B cell (primary cell): ENCODE measurements around the gene KRTAP21-1. TPM values are rescaled to one million over a fixed set of nuclear protein-coding genes. Genes with fewer than 3 reads are reported as not detected.

Experiments used
- ATAC-seq: fragments of 200-7000 bp; cut with Tn5 transposase; one replicate; pipeline ENCODE4 v1.10.0; 2021; ENCODE audit warnings: low read depth, mild to moderate bottlenecking, moderate number of reproducible peaks, moderate library complexity
- CTCF ChIA-PET: fragments of 350-600 bp; sonication (Branson Sonifier 250); formaldehyde crosslinking; loops from one replicate; lab custom pipeline; 2021; ENCODE audit warnings: antibody characterized with exemption, inconsistent platforms; lab: Charles Lee
- POLR2A ChIA-PET: fragments of 350-600 bp; sonication (Branson Sonifier 250); formaldehyde crosslinking; loops from one replicate; lab custom pipeline; 2021; ENCODE audit warnings: antibody characterized with exemption; lab: Charles Lee
- DNase-seq: peaks from one replicate; pipeline ENCODE4 v3.0.0; 2013
- H2AFZ ChIP-seq: 2 replicates; pipeline ENCODE4 v1.6.1; 2012; ENCODE audit warnings: mild to moderate bottlenecking, low read depth, low read length; ENCODE audit not compliant: insufficient read depth, poor library complexity, severe bottlenecking
- H3K27ac ChIP-seq, 2 donors: 1 replicate in 1 of 2; 2 replicates in 1 of 2; pipeline ENCODE4 v1.5.1; 2012 to 2013; ENCODE audit warnings: low read length in 2 of 2, mild to moderate bottlenecking in 2 of 2, moderate library complexity in 1 of 2
- H3K27me3 ChIP-seq, 4 experiments: fragments of 200-600 bp in 1 of 4; sonication (generic) in 1 of 4; replicated peaks in 1 of 4; 1 replicate in 2 of 4; 2 replicates in 2 of 4; pipeline versions ENCODE4 v1.6.1 to v1.7.0; 2013 to 2016; ENCODE audit warnings: low read length in 3 of 4, mild to moderate bottlenecking in 2 of 4, mixed read lengths in 1 of 4, moderate library complexity in 1 of 4; ENCODE audit not compliant: insufficient read depth in 4 of 4, control insufficient read depth in 3 of 4; ENCODE audit errors: control extremely low read depth in 1 of 4
- H3K36me3 ChIP-seq, 2 experiments: replicated peaks in 1 of 2; 1 replicate in 1 of 2; 2 replicates in 1 of 2; pipeline versions ENCODE4 v1.6.1 to v1.7.1; 2013; ENCODE audit warnings: low read length in 1 of 2; ENCODE audit not compliant: insufficient read depth in 2 of 2, control insufficient read depth in 1 of 2; ENCODE audit errors: control extremely low read depth in 1 of 2, extremely low read depth in 1 of 2
- H3K4me1 ChIP-seq, 2 donors: fragments of 200-600 bp in 1 of 2; sonication (generic) in 1 of 2; 1 replicate in 1 of 2; 2 replicates in 1 of 2; pipeline versions ENCODE4 v1.5.1 to v1.6.1; 2013 to 2017; ENCODE audit warnings: low read length in 2 of 2; ENCODE audit not compliant: control insufficient read depth in 2 of 2, insufficient read depth in 2 of 2
- H3K4me2 ChIP-seq: replicated peaks from 2 replicates; pipeline ENCODE3; 2012; ENCODE audit warnings: mild to moderate bottlenecking, low read depth, low read length; ENCODE audit not compliant: poor library complexity, severe bottlenecking
- H3K4me3 ChIP-seq, 5 experiments: fragments of 200-600 bp in 1 of 5; sonication (generic) in 1 of 5; 1 replicate in 3 of 5; 2 replicates in 2 of 5; pipeline versions ENCODE4 v1.5.1 to v1.7.0; 2011 to 2016; ENCODE audit warnings: low read length in 4 of 5, mild to moderate bottlenecking in 4 of 5, low read depth in 2 of 5, control low read depth in 1 of 5, moderate library complexity in 1 of 5; ENCODE audit not compliant: insufficient read depth in 1 of 5; ENCODE audit errors: control extremely low read depth in 1 of 5, extremely low read depth in 1 of 5
- H3K79me2 ChIP-seq: fragments of 200-600 bp; sonication (generic); one replicate; pipeline ENCODE4 v1.6.0; 2016; ENCODE audit warnings: low read length; ENCODE audit not compliant: control insufficient read depth, insufficient read depth
- H3K9ac ChIP-seq: fragments of 200-600 bp; sonication (generic); 2 replicates; pipeline ENCODE4 v1.6.1; 2017; ENCODE audit warnings: mild to moderate bottlenecking, low read length, moderate library complexity
- H3K9me3 ChIP-seq, 3 donors: one replicate each; pipeline versions ENCODE4 v1.6.1 to v1.7.1; 2013; ENCODE audit warnings: low read length in 2 of 3; ENCODE audit not compliant: control insufficient read depth in 2 of 3, insufficient read depth in 1 of 3; ENCODE audit errors: control extremely low read depth in 1 of 3
- H4K20me1 ChIP-seq: 2 replicates; pipeline ENCODE4 v1.6.0; 2012; ENCODE audit warnings: mild to moderate bottlenecking, low read length; ENCODE audit not compliant: insufficient read depth, control insufficient read depth, poor library complexity, severe bottlenecking
- H3K27ac Mint-ChIP-seq: one replicate; pipeline ENCODE4 v1.8.0; 2021; ENCODE audit warnings: mixed read lengths
- H3K27me3 Mint-ChIP-seq: one replicate; pipeline ENCODE4 v1.8.0; 2021; ENCODE audit warnings: mixed read lengths
- H3K4me1 Mint-ChIP-seq: one replicate; pipeline ENCODE4 v1.8.0; 2021; ENCODE audit warnings: mixed read lengths
- H3K4me3 Mint-ChIP-seq: one replicate; pipeline ENCODE4 v1.8.0; 2021; ENCODE audit warnings: mixed read lengths
- H3K9me3 Mint-ChIP-seq: one replicate; pipeline ENCODE4 v1.8.0; 2022; ENCODE audit warnings: mixed read lengths; ENCODE audit not compliant: insufficient read depth
- CTCF ChIP-seq: fragments of 200-600 bp; IDR thresholded peaks from one replicate; pipeline ENCODE4 v1.8.0; 2022; ENCODE audit warnings: antibody characterized with exemption, mild to moderate bottlenecking
- EZH2 ChIP-seq: IDR thresholded peaks from 2 replicates; pipeline ENCODE4 v1.6.1; 2012; ENCODE audit warnings: borderline replicate concordance, low read depth, mild to moderate bottlenecking, moderate library complexity, low read length; ENCODE audit not compliant: insufficient read depth, poor library complexity, severe bottlenecking
- intact Hi-C: fragments of 100-400 bp; cut with micrococcal nuclease; formaldehyde crosslinking; loops from one replicate; pipeline ENCODE4 v1.10.0; 2022
- polyA plus RNA-seq: library from polyadenylated mRNA; depleted of rRNA; stranded (reverse); fragments of >200 nt; gene quantifications from 2 replicates; pipeline ENCODE4 v1.2.3, GENCODE V29; 2012
- small RNA-seq: library from RNA; depleted of rRNA; stranded (forward); fragments of <200 nt; gene quantifications from one replicate; pipeline ENCODE3, GENCODE V24; 2012; ENCODE audit warnings: low replicate concordance, low read depth; ENCODE audit not compliant: insufficient read length
- total RNA-seq, 2 donors: library from RNA; stranded (reverse); fragments of 120-200 nt in 1 of 2; gene quantifications; 1 replicate in 1 of 2; 2 replicates in 1 of 2; pipeline versions ENCODE4 v1.2.3 to v1.2.4, GENCODE V29; 2013 to 2022

KRTAP21-1 gene
- total and polyA plus RNA-seq, 2 donors (not counting 1 experiment from before 2014, with no cell fraction given) = not detected

GRCh38 chr21:30707409-30707808 lies 47.8 kb downstream of the KRTAP21-1 start:
- Histone ChIP-seq H3K36me3 (no peaks in the 10 kb centered on the region), H2AFZ (no peak overlapping the region), H3K4me1 (no peaks in the 10 kb centered on the region), H3K9me3 (no peaks in the 10 kb centered on the region), H3K27me3 (no peaks in the 10 kb centered on the region), H4K20me1 (no peaks in the 10 kb centered on the region), H3K79me2 (no peaks in the 10 kb centered on the region), H3K27ac (no peak overlapping the region), H3K4me2 (no peak overlapping the region), H3K4me3 (no peak overlapping the region), H3K9ac (no peak overlapping the region)
- intact Hi-C loops = no loop called here
- Mint-ChIP-seq H3K27me3 (no peaks in the 10 kb centered on the region), H3K4me3 (no peak overlapping the region), H3K9me3 (no peaks in the 10 kb centered on the region), H3K4me1 (no peaks in the 10 kb centered on the region), H3K27ac (no peak overlapping the region)
- DNase-seq (no peak), ATAC-seq (no peak)
- TF ChIP-seq EZH2 (no peak), CTCF (no peak)
- CTCF ChIA-PET = no interaction called here
- POLR2A ChIA-PET = no interaction called here

Small RNAs within 50 kb of the gene (small RNA-seq; reads per million reads assigned to genes)
- gene AP000244.1 (not detected), gene KRTAP21-3 (not detected), gene KRTAP8-2P (not detected)

Other genes starting within 250 kb of the KRTAP21-1 start
- gene KRTAP19-6, start 213.6 kb downstream of the KRTAP21-1 start, total RNA-seq = not detected in 2 replicates
- not detected in 2 replicates for gene KRTAP19-6, start 213.6 kb downstream of the KRTAP21-1 start, polyA plus RNA-seq
- not detected in 2 replicates for gene KRTAP19-7, start 194.1 kb downstream of the KRTAP21-1 start, total RNA-seq
- gene KRTAP19-7, start 194.1 kb downstream of the KRTAP21-1 start, polyA plus RNA-seq = not detected in 2 replicates
- gene KRTAP22-2, start 165.0 kb downstream of the KRTAP21-1 start, total RNA-seq = not detected in 2 replicates
- gene KRTAP22-2, start 165.0 kb downstream of the KRTAP21-1 start, polyA plus RNA-seq = not detected in 2 replicates
- gene KRTAP6-3, start 163.0 kb downstream of the KRTAP21-1 start, total RNA-seq = not detected in 2 replicates
- not detected in 2 replicates for gene KRTAP6-3, start 163.0 kb downstream of the KRTAP21-1 start, polyA plus RNA-seq
- not detected in 2 replicates for gene KRTAP6-2, start 156.5 kb downstream of the KRTAP21-1 start, total RNA-seq
- not detected in 2 replicates for gene KRTAP6-2, start 156.5 kb downstream of the KRTAP21-1 start, polyA plus RNA-seq
- gene KRTAP22-1, start 154.3 kb downstream of the KRTAP21-1 start, total RNA-seq = not detected in 2 replicates
- not detected in 2 replicates for gene KRTAP22-1, start 154.3 kb downstream of the KRTAP21-1 start, polyA plus RNA-seq
- gene KRTAP6-1, start 141.5 kb downstream of the KRTAP21-1 start, total RNA-seq = not detected in 2 replicates
- not detected in 2 replicates for gene KRTAP6-1, start 141.5 kb downstream of the KRTAP21-1 start, polyA plus RNA-seq
- gene KRTAP20-1, start 139.0 kb downstream of the KRTAP21-1 start, total RNA-seq = not detected in 2 replicates
- not detected in 2 replicates for gene KRTAP20-1, start 139.0 kb downstream of the KRTAP21-1 start, polyA plus RNA-seq
- gene KRTAP20-4, start 134.8 kb downstream of the KRTAP21-1 start, total RNA-seq = not detected in 2 replicates
- not detected in 2 replicates for gene KRTAP20-4, start 134.8 kb downstream of the KRTAP21-1 start, polyA plus RNA-seq
- gene KRTAP20-2, start 120.2 kb downstream of the KRTAP21-1 start, total RNA-seq = not detected in 2 replicates
- gene KRTAP20-2, start 120.2 kb downstream of the KRTAP21-1 start, polyA plus RNA-seq = not detected in 2 replicates
- gene KRTAP20-3, start 112.6 kb downstream of the KRTAP21-1 start, total RNA-seq = not detected in 2 replicates
- not detected in 2 replicates for gene KRTAP20-3, start 112.6 kb downstream of the KRTAP21-1 start, polyA plus RNA-seq
- gene KRTAP21-3, start 36.7 kb downstream of the KRTAP21-1 start, total RNA-seq = not detected in 2 replicates
- gene KRTAP21-3, start 36.7 kb downstream of the KRTAP21-1 start, polyA plus RNA-seq = not detected in 2 replicates
- gene KRTAP21-2, start 8.2 kb downstream of the KRTAP21-1 start, total RNA-seq = not detected in 2 replicates
- not detected in 2 replicates for gene KRTAP21-2, start 8.2 kb downstream of the KRTAP21-1 start, polyA plus RNA-seq
- gene KRTAP8-1, start 57.8 kb upstream of the KRTAP21-1 start, total RNA-seq = not detected in 2 replicates
- gene KRTAP8-1, start 57.8 kb upstream of the KRTAP21-1 start, polyA plus RNA-seq = not detected in 2 replicates
- gene KRTAP7-1, start 74.3 kb upstream of the KRTAP21-1 start, total RNA-seq = not detected in 2 replicates
- not detected in 2 replicates for gene KRTAP7-1, start 74.3 kb upstream of the KRTAP21-1 start, polyA plus RNA-seq
- gene KRTAP11-1, start 126.2 kb upstream of the KRTAP21-1 start, total RNA-seq = not detected in 2 replicates
- not detected in 2 replicates for gene KRTAP11-1, start 126.2 kb upstream of the KRTAP21-1 start, polyA plus RNA-seq